ENCODE measurements around the gene RAB8A. TPM values are rescaled to one million over a fixed set of nuclear protein-coding genes. Genes with fewer than 3 reads are reported as not detected.

Gene RAB8A
- total and polyA plus RNA-seq, 9 of the 15 experiments (the other 6 are each of a cell fraction or from before 2014, with no cell fraction given), result 11.2 to 102 (median 53.2) TPM

GRCh38 chr19:16160445-16160942 lies 48.8 kb downstream of the RAB8A start:
- H3K9me3 ChIP-seq (replicated peaks; ENCODE audit: control insufficient read depth, insufficient read depth, low read depth, low read length), result no peaks in the 10 kb centered on the region
- H3K4me1 ChIP-seq (replicated peaks in 1 of 2; ENCODE audit: control insufficient read depth in 2 of 2, insufficient read depth in 2 of 2, low read length in 2 of 2), result no peaks in the 10 kb centered on the region; a peak in 2 of 5 replicates
- H3K36me3 ChIP-seq (ENCODE audit: control insufficient read depth, insufficient read depth, low read length), result no peaks in the 10 kb centered on the region
- WGBS (ENCODE audit: insufficient coverage, low coverage, missing lambda C conversion rate), result 13% methylated on average over 6 of the region's 6 CpGs
- H2AFZ ChIP-seq (ENCODE audit: low read depth, low read length), result no peak overlapping the region
- TF ChIP-seq CEBPZ (IDR thresholded peaks at IDR 0.05; ENCODE audit: borderline replicate concordance, low read depth, low read length), result no peak
- no peak for TF ChIP-seq ZFP1 (CRISPR knock-in tag; IDR thresholded peaks at IDR 0.05)
- ChIA-PET POLR2A (interaction anchor here (1.1 to 1.2 kb wide), 2 partner anchors 83 to 98 kb away, joined by 3 to 5 read pairs; no protein-coding TSS in a partner anchor), CTCF (ENCODE audit: low intra/inter-chr PET ratio) (no interaction called here)
- H3K9me1 ChIP-seq (ENCODE audit: control insufficient read depth, insufficient read depth, low read length), result no peaks in the 10 kb centered on the region
- intact Hi-C loops (cut with micrococcal nuclease) (no loop called here), in situ Hi-C loops (cut with MboI) (no loop called here)
- FAIRE-seq (no peak), ATAC-seq (no peak), DNase-seq (ENCODE audit: extremely low read depth in 1 of 4, low spot score in 3 of 4) (no peak)
- H4K20me1 ChIP-seq (replicated peaks; ENCODE audit: control insufficient read depth, insufficient read depth, low read length), result no peaks in the 10 kb centered on the region
- peaks cover 0 to 4% of the 10 kb centered on the region in 2 experiments; a peak in 1 of 5 replicates for H3K27me3 ChIP-seq (ENCODE audit: control insufficient read depth in 2 of 2, insufficient read depth in 2 of 2, low read length in 2 of 2)
- H3K9ac ChIP-seq (ENCODE audit: insufficient read depth in 1 of 2, low read depth in 2 of 2, low read length in 2 of 2), result no peak overlapping the region
- H3K27ac ChIP-seq (ENCODE audit: extremely low read depth, low read depth, low read length), result no peak overlapping the region
- no peaks in the 10 kb centered on the region for H3K79me2 ChIP-seq (ENCODE audit: control insufficient read depth, insufficient read depth, low read length)
- H3K4me3 ChIP-seq, result no peak overlapping the region
- no TSS peak for BruUV-seq (replicated peaks)
- no peak overlapping the region for H3K4me2 ChIP-seq (ENCODE audit: insufficient read depth, low read length)
